ENCODE measurements around the gene NRTN.
"Not testable (repeated sequence)": the region's sequence is repeated elsewhere in the genome, so short reads cannot be mapped to it uniquely, and the experiment has no call there.

The NRTN gene

DNA sequence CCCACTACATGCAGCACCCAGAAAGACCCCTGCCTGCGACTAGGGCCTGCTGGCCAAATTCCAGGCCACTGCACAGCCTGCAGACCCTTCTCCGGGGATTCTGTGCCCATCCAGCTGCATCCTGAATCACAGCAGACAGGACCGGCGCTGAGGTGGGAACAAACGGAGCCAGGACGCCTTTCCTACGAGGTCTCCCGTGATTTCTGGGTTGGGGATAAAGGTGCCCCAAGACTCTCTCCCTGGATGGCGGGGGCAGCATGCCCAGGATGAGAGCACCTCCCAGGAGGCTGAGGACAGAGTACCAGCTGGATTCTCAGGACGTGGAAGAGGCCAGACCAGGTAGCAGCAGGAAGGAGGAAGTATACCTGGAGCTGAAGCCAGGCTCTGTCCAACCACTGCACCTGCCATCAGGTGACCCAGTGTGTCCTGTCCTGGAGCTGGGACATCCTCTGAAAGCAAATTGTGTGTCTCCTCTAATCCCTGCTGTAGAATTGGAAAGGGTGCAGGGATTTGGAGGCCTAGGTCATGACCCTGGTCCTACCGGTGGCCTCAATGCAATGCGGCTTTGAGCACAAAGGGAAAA, 68.8 kb downstream of the NRTN start:
- no peak for DNase-seq

DNA sequence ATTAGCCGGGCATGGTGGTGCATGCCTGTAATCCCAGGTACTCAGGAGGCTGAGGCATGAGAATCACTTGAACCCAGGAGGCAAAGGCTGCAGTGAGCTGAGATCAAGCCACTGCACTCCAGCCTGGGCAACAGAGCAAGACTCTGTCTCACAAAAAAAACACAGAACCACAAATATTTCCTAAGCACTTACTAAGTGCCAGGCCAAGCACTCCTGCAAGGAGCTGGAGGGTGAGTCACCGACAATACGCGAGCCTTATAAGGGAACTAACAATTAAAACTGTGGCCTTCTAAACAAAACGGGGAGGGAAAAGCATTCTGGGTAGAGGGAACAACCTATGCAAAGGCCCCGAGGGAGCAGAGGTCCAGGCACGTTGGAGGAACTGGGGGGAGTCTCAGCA, 69.6 kb downstream of the NRTN start:
- DNase-seq: not testable (repeated sequence)

DNA sequence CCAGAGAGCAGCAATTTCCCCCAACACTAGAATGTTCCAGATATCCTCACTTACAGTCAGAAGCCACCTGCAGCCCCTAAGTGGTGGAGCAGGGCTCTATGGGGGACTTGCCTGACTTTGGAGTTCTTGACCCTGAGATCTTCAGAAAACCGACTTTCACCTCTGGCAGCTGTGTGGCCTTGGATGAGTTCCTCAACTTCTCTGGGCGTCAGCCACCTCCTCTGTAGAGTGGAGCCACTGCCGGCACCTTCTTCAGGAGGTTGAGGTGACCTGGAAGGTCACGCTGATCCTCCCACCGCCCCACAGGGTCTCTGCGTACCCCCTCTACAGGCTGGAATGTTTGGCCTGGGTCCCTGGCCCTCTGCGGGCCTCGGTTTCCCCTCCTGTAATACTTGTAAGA, 72.6 kb downstream of the NRTN start:
- DNase-seq: no peak

DNA sequence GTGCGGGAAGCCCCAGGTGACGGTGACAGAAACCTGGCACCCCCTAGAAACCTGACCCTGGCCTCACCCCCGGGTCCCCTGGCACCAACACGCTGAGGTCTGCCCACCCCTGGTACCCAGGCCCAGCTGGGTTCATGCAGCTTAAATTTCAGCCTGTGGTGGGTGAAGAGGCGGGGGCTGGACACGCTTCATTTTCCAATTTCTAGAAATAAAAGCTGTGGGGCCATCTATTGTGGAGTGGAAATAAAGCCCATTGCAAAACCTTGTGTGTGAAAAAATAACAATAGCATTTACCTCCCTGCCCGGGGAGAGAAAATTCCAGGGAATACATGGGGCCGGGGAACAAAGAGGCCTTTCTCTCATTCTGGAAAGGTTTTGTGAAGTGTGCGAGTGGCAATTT, 73.0 kb downstream of the NRTN start:
- DNase-seq: no peak
